SHP77 (cell line): ENCODE measurements around the gene YIF1A.

Source experiments
- DNase-seq, 2 experiments: peaks; one replicate each; lab custom pipeline; 2025; lab: John Stamatoyannopoulos, UW

YIF1A gene

GRCh38 chr11:66288671-66289547 lies at the start of gene YIF1A:
Gene YIF1A (minus strand): TSS chr11:66289143. CDS start chr11:66288985, 158 bp downstream.
- peak; percentile 100 for DNase-seq

- no peak for DNase-seq
These were observed 48.4 kb upstream of the YIF1A start for GRCh38 chr11:66337103-66337899.

GRCh38 chr11:66336234-66337102 lies 47.5 kb upstream of the YIF1A start, which contains the start of gene RIN1:
Gene RIN1 (minus strand): TSS chr11:66336434. CDS start chr11:66336402, 32 bp downstream.
- peak; percentile 86 to 89 for DNase-seq

- DNase-seq = peak in 1 of 2 experiments; percentile 53
These were observed 46.7 kb upstream of the YIF1A start for GRCh38 chr11:66335531-66336233.

- no peak for DNase-seq
These were observed 45.9 kb upstream of the YIF1A start for GRCh38 chr11:66334605-66335442.

GRCh38 chr11:66333896-66334604 lies 45.1 kb upstream of the YIF1A start:
- DNase-seq = no peak

GRCh38 chr11:66333220-66333877 lies 44.4 kb upstream of the YIF1A start:
- no peak for DNase-seq

GRCh38 chr11:66332371-66333219 lies 43.7 kb upstream of the YIF1A start:
- no peak for DNase-seq

GRCh38 chr11:66331542-66332370 lies 42.8 kb upstream of the YIF1A start:
- no peak for DNase-seq

- no peak for DNase-seq
These were observed 42.0 kb upstream of the YIF1A start for GRCh38 chr11:66330931-66331330.

GRCh38 chr11:66329165-66329673 lies 40.3 kb upstream of the YIF1A start:
- no peak for DNase-seq

GRCh38 chr11:66328302-66329144 lies 39.6 kb upstream of the YIF1A start:
- peak; percentile 84 for DNase-seq

GRCh38 chr11:66328031-66328301 lies 39.0 kb upstream of the YIF1A start:
- no peak for DNase-seq

GRCh38 chr11:66327171-66328030 lies 38.5 kb upstream of the YIF1A start:
- DNase-seq = no peak
